HG03159 (cell line): ENCODE results near the gene BTF3.
A peak's percentile ranks its signal among the peaks of the same experiment; 100 is the strongest.
"Not testable (repeated sequence)": the region's sequence is repeated elsewhere in the genome, so short reads cannot be mapped to it uniquely, and the experiment has no call there.

Source experiments
- ATAC-seq: cut with Tn5 transposase; IDR thresholded peaks from one replicate; pipeline ENCODE4 v1.9.1; 2021; ENCODE audit warnings: mild to moderate bottlenecking, moderate library complexity; ENCODE audit not compliant: unreplicated experiment

Gene BTF3

DNA sequence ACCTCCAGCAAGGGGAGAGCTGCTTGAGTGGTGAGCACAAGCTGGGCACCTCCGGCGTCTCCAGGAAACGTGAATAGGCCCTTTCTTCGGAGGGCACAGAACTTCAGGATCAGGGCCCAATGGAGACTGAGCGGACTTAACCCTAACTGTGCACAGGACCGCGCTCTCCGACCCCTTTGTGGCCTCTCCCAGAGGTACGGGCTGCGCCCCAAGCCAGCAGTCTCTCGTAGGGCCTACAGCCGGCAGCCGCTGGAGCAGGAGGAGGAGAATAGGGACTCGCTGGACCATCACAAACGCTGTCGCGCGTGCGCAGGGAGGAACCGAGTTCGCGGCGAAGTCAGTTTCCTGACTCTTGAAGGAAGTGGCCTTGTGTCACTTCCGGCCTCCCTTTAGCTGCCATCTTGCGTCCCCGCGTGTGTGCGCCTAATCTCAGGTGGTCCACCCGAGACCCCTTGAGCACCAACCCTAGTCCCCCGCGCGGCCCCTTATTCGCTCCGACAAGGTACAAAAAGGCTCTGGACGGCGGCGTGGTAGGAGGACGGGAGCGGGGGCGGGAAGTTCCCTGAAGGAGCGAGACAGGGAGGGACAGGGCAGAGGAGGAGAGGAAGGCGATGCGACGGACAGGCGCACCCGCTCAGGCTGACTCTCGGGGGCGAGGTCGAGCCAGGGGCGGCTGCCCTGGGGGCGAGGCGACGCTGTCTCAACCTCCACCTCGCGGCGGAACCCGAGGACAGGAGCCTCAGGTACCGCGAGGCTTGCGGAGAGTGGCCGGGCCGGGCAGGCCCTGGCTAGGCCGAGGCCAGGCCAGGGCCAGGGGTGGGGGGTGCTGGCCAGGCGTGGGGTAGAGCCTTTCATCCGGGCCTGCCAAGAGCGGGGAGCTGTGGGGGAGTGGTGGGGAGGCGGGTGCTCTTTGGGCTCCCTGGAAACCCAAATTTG, at the start of gene BTF3:
BTF3 (plus strand) TSS at position 386 of the 936 bp plus-strand sequence; CDS start at position 612, 226 bp downstream.
- peak; percentile 95 for ATAC-seq

DNA sequence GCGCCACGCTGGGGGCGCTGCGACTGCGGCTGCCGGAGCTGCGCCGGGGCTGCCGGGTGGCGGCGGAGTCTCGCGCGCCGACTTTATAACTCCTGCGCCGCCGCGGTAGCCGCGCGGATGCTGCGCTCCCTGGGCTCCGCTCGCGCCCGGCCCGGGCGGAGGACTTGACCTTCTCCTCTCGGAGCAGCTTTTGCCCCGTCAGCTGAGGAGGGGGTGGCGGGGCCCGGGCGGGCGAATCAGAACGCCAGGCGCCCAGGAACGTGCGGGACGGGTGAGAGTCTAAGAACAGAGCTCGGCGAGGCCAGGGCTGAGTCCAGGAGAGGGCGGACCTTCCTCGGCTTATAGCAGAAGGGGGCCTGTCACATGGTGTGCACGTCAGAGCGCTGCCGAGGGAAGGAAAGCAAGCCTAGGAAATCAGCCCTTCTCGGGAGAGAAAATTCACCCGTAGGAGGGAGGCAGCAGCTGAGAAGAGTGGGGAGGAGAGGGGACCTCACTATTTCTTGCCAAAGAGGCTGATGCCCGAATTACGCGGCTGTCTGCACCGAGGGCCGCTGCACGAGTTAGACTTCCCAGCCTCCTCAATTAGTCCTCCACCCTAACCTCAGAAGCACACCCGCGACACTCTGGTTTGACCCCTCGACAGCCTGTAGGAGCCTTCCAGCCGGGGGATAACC, 49.6 kb upstream of the BTF3 start, which contains the start of gene FOXD1:
FOXD1 (minus strand) TSS at position 315 of the 674 bp plus-strand sequence. CDS start 415 bp downstream, outside the sequence.
- no peak for ATAC-seq

DNA sequence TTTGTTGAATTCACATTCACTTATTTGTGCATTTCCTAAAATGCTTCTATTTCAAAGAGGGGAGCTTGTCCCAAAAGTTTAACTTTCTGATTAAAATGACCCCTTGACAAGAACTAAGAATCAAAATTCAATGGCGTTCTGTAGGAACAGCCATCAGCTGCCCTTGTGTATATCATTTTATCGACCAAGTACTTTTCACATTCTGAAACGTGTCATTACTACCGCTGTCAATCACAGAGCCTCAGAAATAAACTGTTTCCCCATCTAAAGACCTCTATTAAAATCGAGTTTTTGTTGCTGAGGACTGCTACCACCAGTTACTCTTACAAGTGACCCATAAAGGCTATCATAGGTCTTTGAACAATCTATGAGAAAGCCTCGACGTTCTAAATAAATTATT, 48.1 kb upstream of the BTF3 start:
- ATAC-seq = no peak

DNA sequence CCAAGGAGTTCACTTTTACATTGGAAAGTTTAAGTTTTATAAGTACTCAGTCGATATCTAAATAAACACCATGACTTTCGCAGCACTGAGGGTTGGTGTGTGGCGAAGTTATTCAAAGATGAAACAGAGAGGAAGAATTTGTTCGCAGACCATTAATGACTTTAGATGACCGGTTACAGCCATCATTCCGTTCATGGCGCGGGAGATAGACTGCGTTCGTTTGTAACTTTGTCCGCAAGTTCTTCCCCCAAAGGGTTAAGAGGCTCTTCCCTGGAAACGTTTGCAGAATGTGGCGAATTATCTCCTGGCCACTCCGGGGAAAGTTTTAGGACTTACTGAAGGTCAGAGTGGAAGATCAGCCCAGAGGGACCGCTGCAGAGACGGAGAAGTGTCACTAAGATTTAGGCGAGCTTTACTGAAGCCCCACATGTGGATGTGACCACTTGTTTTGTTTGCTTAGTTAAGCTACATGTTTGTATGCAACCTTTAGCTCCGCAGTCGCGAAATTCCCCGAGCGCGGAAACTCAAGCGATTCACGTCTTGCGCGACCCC, 47.5 kb upstream of the BTF3 start:
- no peak for ATAC-seq

DNA sequence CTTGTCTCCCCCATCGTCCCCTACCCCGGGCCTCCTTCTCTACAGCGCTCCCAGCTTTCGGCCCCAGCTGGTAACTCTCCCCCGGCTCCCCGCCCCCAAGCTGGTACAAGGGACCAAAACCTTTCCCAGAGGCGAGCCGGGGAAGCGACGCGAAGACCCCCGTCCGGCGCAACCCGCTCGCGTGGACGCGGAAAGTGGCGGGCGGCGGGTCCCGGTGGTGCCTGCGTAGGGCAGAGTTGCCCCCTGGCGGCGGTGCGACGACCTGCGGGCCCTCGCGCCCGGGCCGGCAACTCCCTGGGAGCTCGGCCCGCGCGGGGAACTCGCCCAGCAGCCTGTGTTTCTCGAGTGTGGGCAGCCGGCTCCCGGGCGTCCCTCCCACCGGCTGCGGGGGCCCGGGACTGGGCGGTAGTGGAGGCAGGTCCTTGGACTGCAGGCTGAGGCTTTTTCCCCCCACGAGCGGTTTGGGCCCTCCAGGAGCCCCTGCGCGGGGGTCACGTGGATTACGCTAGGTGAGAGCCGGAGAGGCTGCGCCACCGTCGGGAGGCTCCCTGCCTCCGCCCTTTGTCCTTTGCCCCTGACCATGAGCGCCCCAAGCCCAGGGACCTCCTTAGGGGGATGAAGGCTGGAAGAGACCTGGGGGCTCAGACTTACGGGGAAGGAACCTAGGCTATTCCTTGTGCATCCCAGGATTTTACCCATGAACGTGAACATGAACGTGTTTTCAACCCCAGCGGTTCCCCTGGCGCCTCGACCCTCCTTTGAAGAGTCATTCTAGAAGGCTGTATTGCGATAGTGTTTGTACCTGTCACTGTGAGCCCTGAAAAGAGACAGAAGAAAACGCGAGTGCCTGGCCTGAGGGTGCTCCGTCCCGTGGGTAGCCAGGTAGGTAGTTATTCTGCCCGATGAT, 46.8 kb upstream of the BTF3 start:
- ATAC-seq = peak; percentile 43

DNA sequence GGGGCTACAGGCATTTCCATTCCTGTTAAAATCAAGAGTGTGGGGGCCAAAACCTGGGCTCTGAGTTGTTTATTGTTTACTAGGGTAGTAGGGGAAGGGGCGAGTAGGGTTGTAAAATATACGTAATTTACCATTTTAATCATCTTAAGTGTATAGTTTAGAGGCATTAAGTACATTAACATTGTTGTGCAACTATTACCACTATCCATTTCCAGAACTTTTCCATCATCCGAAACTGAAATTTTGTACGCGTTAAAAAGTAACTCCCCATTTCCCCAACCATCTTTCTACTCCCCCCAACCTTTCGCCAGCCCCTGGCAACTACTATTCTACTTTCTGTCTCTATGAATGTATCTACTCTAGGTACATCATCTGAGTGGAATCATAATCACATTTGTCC, 46.0 kb upstream of the BTF3 start:
- no peak for ATAC-seq

DNA sequence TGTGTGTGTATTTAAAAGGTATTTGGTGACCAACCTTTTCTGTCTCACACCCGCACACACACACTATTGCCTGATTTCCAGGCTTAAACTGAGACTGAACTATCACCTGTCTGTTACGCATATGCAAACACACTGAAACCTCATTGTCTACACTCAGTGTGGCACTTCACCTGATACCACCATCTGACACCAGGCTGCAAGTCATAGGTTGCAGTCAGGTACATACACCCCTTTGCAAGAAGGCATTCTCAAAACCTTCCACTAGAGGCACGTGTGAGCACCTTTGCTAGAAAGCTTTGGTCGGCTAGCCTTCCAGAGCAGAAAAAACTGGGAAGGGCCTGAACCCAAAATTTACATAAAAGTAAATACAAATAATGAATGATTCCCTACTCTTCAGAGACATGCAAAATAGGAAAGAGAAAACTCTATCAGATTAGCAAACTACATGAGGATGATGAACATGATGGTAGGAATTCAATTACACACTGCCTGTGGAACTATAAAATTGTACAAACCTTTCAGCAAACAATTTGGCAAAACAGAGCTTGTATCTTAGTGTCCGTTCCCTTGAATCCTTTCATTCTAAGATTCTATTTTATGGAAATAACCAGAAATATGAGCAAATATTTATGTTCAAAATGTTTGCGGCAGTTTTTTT, 43.7 kb upstream of the BTF3 start:
- ATAC-seq = peak; percentile 66

DNA sequence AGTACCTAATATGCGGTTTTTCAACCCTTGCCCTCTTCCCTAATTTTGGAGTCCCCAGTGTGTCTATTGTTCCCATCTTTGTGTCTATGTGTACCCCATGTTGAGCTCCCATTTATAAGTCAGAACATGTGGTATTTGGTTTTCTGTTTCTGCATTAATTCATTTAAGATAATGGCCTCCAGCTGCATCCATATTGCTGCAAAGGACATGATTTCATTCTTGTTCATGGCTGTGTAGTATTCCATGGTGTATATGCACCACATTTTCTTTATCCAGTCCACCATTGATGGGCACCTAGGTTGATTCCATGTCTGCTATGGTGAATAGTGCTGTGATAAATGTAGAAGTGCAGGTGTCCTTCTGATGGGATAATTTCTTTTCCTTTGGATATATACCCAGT, 41.8 kb upstream of the BTF3 start:
- not testable (repeated sequence) for ATAC-seq

DNA sequence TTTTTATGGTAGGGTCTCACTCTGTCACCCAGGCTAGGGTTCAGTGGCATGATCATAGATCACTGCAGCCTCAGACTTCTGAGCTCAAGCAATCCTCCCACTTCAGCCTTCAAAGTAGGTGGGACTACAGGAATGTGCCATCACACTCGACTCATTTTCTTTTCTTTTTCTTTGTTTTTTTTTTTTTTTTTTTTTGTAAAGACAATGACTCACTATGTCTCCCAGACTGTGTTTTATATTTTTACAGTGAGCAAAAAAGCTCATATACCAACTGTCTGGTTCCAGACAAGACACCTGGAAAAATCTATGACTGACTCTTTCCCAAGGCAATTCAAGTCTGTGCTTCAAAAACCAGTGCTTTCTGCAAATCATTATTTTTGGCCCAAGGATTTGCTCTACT, 38.9 kb upstream of the BTF3 start:
- no peak for ATAC-seq

DNA sequence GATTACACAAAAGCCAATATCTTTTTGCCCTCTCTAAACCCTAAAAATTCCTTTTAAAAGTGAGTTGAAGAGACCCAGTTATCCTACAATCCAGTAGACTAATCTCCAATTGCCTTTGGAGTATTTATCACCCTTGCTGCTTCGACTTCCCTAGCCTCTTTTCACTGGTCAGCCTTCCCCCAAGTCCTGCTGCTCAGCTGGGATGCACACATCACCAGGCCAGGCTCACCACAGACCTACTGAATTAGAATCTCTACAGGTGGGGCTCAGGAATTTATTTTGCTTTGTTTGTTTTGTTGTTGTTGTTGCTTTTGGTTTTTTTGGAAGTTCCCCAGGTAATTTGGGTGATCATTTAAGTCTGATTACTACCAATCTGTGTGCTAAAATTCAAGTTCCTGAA, 38.1 kb upstream of the BTF3 start:
- ATAC-seq = no peak

DNA sequence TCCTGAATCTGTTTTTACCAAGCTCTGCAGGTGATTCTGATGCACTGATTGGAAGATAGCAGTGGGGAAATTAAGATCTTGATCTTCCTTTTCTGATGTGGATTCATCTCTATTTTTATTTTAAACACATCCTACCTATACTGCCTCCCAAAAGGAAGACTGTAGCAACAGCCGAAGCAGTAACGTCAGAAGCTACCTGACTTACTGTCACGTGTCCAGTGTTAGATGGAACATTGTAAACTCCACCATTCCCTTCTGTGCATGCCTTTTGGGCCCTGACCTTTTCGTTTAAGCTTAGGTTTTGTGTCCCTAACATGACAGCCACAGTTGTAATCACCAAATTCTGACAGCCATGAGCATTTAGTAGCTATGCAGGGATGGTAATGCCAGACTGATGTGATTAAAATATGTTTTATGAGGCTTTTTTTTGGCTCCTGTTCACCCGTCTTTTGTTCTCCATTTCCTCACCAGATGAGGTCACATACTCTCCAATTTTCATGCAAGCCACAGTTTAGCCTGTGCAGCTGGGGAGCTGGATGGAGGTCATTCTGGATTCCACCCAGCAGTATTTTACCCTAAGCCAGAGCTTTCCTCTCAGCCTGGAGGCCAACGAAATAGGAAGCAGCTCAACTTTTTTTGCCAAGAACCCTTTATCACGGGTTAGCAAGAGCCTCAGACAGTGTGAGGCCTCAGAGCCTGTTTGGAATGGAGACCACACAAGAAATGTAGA, 34.1 kb upstream of the BTF3 start:
- ATAC-seq = no peak

DNA sequence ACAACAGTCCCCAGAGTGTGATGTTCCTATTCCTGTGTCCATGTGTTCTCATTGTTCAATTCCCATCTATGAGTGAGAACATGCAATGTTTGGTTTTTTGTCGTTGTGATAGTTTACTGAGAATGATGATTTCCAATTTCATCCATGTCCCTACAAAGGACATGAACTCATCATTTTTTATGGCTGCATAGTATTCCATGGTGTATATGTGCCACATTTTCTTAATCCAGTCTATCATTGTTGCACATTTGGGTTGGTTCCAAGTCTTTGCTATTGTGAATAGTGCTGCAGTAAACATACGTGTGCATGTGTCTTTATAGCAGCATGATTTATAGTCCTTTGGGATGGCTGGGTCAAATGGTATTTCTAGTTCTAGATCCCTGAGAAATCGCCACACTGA, 29.6 kb upstream of the BTF3 start:
- not testable (repeated sequence) for ATAC-seq

DNA sequence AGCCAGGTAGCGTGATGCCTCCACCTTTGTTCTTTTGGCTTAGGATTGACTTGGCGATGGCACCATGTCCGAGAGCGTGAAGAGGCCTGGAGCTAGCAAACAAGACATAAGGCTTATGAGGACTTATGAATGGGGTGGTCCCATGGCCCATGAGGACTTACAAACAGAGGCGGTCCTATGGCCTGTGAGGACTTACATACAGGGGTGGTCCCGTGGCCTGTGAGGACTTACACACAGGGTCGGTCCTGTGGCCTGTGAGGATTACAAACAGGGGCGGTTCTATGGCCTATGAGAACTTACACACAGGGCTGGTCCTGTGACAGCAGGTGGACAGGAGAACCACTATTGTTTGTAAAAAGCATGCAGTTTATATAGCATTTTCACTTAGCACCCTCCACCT, 28.4 kb upstream of the BTF3 start:
- ATAC-seq = no peak

DNA sequence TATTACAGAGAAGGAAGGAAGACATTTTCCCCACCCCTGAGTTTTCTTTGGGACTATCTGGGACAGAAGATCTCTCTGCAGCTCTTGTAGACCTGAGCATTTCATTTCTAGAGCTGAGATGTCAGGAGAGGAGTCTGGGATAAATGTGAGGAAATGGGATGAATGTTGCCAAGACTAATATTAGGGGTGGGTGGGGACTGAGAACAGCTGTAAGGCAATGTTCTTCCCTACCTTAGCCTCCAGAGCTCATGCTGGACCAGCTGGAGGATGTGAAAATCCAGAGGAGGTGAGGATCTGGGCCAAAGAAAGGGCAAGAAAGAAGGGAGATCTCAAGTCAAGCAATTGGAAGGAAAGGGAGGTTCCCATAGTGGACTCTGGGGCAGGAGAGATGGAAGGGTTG, 26.6 kb upstream of the BTF3 start:
- ATAC-seq = no peak

DNA sequence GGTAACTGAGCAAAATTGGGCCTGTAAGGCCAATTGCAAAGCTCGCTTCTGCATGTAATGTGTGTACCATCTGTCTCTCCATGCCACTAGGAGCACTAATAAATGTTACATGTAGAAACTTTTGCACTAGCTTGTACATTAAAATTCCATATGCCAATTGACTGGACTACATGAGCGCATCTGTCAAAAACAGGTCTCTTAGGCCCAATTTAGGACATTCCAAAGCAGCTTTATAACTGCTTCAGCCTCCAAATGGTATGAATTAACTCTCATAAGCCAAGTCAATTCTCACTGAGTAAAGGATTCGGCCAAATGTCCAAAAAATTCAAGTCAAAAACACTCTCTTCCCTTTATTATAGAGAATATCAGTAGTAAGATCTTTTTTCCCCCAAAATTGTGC, 26.1 kb upstream of the BTF3 start:
- ATAC-seq = no peak

DNA sequence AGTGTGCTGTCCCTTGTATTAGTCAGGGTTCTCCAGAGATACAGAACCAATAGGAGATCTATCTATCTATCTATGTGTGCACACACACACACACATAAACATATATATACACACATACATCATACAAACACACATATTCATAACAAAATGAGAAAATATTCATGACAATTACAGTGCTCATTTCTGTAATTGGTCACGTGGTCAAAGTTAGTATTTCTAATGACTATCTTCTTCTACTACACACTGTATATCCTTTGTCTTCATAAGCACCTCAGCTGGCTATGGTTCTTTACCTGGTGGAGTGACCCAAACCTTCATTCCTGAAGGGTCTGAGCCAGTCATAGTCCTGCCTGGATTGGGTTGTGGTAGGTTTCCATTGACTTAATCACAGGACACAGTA, 17.7 kb upstream of the BTF3 start:
- ATAC-seq = no peak

DNA sequence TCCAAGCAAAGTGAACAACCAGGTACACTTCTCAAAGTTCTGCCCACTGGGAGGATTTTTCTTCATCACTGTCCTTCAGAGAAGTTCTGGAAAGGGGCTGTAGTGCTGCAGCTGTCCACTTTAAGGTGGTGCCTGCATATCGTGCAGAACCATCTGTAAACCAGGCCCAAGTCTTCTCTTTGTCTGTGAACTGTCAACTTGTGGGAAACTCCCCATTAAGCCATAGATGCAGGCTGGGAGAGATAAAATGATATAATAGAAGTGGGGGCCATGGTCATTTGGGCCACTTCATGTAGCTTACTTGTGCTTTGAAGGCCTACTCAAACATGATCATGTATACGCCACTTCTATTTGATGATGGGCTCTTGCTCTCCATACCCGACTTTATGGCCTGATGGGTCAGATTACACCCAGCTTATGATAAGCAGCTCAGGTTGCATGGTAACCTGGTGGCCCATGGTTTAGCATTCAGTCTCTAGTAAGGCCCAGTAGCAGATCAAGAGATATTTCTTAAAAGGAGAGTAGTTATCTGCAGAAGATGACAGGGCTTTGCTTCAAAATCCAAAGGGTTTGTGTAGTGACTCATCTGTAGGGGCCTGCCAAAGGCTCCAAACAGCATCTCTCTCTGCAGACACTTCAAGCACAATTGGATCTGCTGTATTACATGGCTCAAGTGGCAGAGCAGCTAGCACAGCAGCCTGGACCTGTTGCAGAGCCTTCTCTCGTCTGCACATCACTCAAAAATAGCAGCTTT, 15.7 kb upstream of the BTF3 start:
- ATAC-seq = no peak

DNA sequence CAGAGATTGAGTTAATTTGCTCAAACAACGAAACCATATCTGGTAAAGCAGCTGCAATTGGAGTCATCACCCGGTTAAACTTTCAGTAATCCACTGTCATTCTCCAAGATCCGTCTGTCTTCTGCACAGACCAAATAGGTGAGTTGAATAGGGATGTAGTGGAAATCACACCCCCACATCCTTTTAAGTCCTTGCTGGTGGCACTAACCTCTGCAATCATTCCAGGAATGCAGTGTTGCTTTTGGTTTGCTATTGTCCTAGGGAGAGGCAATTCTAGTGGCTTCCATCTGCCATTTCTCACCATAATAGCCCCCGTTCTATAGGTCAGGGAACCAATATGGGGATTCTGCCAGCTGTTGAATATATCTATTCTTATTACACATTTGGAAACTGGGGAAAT, 14.6 kb upstream of the BTF3 start:
- no peak for ATAC-seq

DNA sequence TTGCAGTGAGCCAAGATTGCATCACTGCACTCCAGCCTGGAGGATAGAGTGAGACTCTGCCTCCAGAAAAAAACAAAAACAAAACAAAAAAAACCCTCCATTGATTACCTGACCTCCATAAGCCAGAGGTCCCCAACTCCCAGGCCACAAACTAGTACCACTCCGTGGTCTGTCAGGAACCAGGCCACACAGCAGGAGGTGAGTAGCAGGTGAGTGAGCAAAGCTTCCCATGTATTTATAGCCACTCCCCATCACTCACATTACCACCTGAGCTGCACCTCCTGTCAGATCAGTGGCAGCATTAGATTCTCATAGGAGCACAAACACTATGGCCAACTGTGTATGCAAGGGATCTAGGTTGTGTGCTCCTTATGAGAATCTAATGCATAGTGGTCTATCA, 13.7 kb upstream of the BTF3 start:
- no peak for ATAC-seq
